D721Med (cell line): ENCODE results near the gene CD6.

Experiments used
- DNase-seq: peaks from one replicate; pipeline ENCODE4 v3.0.0; 2011; ENCODE audit warnings: low spot score; ENCODE audit not compliant: insufficient read length
- FAIRE-seq: peaks from 2 replicates; lab custom pipeline; 2011; peaks lifted over from hg19 to GRCh38; lab: Jason Lieb, UNC
- TF ChIP-seq, protein P1 (sequence below): IDR thresholded peaks from 2 replicates; pipeline ENCODE4 v1.5.1; 2012; ENCODE audit warnings: mild to moderate bottlenecking, control low read depth; ENCODE audit not compliant: insufficient read depth; ENCODE audit errors: missing control alignments

CD6 gene

DNA sequence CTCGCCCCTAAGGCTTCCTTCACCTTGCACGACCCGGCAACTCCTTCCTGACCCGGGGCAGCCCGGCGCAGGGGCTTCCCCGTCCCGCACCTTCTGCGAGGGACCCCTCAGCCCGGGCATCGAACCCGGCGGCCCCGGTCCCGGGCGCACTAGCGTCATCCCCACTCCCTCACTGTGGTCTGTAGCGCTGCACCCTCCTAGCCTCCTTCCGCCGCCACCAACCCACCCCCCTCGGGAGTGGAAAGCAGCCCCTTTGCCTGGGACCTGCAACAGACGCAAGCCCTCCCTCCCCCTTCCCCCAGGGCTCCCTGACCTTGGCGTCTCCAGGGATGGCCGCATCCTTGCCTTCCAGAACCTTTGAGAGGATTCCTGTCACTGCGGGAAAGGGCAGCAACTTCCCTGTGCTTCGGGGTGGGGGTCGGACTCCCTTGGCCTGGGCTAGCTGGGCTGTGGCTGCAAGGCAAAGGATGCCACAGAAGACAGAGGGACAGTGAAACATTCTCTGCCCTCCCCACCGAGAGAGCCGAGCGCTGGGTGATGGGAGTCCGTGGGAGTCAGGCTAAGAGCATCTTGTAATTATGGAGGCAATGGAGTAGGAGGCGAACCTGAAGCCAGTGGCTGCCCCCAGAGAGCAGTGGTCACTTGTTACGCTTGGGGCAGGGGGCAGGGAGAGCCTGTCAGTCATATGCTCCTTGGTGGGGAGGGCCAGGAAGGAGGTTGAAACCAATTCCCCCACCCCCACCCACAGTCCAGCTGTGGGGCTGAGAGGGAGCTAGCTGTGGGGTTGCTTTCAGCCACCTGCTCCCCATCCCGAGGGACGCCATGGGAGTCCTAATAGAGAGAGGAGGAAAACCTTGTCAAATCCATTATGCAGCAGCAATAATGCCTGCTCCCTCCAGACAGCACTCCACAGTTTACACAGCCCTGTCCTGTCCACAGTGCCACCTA, 46.3 kb upstream of the CD6 start:
- TF ChIP-seq, protein P1, sequence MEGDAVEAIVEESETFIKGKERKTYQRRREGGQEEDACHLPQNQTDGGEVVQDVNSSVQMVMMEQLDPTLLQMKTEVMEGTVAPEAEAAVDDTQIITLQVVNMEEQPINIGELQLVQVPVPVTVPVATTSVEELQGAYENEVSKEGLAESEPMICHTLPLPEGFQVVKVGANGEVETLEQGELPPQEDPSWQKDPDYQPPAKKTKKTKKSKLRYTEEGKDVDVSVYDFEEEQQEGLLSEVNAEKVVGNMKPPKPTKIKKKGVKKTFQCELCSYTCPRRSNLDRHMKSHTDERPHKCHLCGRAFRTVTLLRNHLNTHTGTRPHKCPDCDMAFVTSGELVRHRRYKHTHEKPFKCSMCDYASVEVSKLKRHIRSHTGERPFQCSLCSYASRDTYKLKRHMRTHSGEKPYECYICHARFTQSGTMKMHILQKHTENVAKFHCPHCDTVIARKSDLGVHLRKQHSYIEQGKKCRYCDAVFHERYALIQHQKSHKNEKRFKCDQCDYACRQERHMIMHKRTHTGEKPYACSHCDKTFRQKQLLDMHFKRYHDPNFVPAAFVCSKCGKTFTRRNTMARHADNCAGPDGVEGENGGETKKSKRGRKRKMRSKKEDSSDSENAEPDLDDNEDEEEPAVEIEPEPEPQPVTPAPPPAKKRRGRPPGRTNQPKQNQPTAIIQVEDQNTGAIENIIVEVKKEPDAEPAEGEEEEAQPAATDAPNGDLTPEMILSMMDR, result no peak
- DNase-seq (peak; percentile 47), FAIRE-seq (no peak)

DNA sequence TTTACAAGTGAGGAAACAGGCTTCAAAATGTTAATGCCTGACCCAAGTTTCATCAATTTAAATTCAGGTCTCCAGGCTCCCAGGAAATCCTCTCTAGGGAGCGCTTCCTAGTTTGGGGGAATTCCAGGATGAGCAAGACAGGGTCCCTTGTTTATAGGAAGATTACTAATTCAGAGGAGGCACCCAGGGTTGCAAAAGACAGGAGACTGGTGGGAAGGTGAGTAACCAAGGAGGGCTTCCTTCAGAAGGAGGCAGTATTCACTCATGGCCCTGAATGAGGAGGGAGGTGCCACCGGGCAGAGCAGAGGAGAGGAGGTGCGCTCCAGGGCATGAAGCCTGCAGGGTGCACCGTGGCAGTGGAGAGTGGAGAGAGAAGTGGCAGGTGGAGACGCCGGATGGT, 45.6 kb upstream of the CD6 start:
- FAIRE-seq (no peak), DNase-seq (no peak)
- TF ChIP-seq, protein P1, result no peak

DNA sequence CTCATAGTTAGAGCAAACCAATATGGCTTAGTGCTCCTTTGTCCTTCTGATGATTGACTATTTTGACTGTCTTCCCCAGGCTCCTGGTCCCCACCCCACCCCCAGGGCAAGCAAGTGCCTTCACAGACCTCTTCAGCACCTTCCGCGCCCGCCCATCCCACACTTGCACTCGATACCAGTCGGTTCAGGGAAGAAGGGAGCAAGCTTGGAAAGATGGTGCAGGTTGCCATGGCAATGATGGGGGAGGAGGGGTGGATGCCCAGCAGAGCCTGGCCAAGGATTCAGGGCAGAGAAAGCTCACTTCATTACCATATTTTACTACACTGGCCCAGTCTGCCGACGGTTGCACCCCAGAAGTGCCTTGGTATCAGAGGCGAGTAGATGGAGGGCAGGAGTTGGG, 45.0 kb upstream of the CD6 start:
- DNase-seq, result no peak
- TF ChIP-seq, protein P1, result no peak
- FAIRE-seq, result no peak

GRCh38 chr11:60927061-60927592, 44.4 kb upstream of the CD6 start:
- TF ChIP-seq, protein P1, result no peak
- DNase-seq, result no peak
- FAIRE-seq, result no peak

DNA sequence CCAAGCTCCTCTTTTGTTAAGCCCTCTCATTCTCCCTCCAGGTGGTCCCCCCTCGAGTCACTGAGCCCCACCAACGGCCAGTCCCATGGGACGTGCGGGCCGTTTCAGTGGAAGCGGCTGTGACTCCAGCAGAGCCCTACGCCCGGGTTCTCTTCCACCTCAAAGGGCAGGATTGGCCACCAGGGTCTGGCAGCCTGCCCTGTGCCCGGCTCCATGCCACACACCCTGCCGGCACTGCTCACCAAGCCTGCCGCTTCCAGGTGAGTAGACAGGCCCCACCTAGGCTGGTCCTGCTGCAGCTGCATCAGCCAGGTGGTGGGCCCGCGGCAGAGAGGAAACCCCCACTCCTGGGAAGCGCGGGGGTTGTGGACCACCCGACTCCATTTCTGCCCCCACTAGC, 43.9 kb upstream of the CD6 start:
- TF ChIP-seq, protein P1, result no peak
- FAIRE-seq, result no peak
- DNase-seq, result no peak

- no peak for DNase-seq
- TF ChIP-seq, protein P1, result no peak
- no peak for FAIRE-seq
Measured at GRCh38 chr11:60928563-60929001, 42.9 kb upstream of the CD6 start.

DNA sequence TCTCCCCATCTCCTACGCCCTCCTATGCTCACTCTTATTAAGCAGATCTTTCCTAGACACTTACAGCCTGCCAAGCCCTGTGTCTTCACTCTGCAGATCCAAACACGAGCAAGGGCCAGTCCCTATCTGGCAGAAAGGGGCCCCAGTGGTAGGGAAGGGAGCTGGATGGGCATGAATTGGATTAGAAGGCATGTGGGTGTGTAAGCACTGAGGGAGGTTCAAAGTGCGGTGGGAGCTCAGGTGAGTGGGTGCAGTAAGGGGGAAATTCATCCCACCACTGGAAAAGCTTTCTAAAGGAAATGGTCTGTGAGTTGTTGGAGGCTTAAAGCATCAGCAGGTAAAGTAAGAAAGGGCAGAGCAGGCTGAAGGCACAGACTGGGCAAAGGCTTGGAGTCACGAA, 41.7 kb upstream of the CD6 start:
- DNase-seq (no peak), FAIRE-seq (no peak)
- TF ChIP-seq, protein P1, result no peak
